ENCODE data around the gene COQ2. TPM values are rescaled to one million over a fixed set of nuclear protein-coding genes. Genes with fewer than 3 reads are reported as not detected.

COQ2 gene
- total RNA-seq, 1 donor from 2014 or later: 8.7 TPM

GRCh38 chr4:83221897-83222441, 62.6 kb downstream of the COQ2 start:
- Histone ChIP-seq H3K9ac (ENCODE audit: low read length) (no peak overlapping the region), H2AFZ (ENCODE audit: low read depth, low read length) (no peak overlapping the region), H3K79me2 (ENCODE audit: insufficient read depth, low read length) (no peaks in the 10 kb centered on the region), H4K20me1 (ENCODE audit: insufficient read depth, low read length) (no peaks in the 10 kb centered on the region), H3K27ac (ENCODE audit: low read depth, low read length) (no peak overlapping the region), H3K4me2 (ENCODE audit: low read length) (no peak overlapping the region), H3K36me3 (ENCODE audit: insufficient read depth, low read length) (no peaks in the 10 kb centered on the region), H3K4me3 (ENCODE audit: insufficient read depth, low read depth, low read length) (no peak overlapping the region), H3K9me3 (ENCODE audit: insufficient read depth, low read depth, low read length) (no peaks in the 10 kb centered on the region), H3K4me1 (ENCODE audit: insufficient read depth, low read length) (no peaks in the 10 kb centered on the region), H3K27me3 (ENCODE audit: insufficient read depth, low read length) (no peaks in the 10 kb centered on the region)
- H3K4me3 Mint-ChIP-seq (ENCODE audit: unreplicated experiment): no peak overlapping the region
- H3K9me3 Mint-ChIP-seq (ENCODE audit: unreplicated experiment): peaks cover 4% of the 10 kb centered on the region
- no peak for FAIRE-seq
- no peaks in the 10 kb centered on the region for H3K36me3 Mint-ChIP-seq (ENCODE audit: low read depth, unreplicated experiment)
- no peak for TF ChIP-seq CTCF (IDR thresholded peaks at IDR 0.05; ENCODE audit: insufficient read depth, low read depth, low read length)
- TF ChIP-seq EZH2 (IDR thresholded peaks at IDR 0.05; ENCODE audit: insufficient read depth, low read length): no peak
- DNase-seq (ENCODE audit: low read depth): no peak
- H3K27me3 Mint-ChIP-seq (ENCODE audit: low read depth, unreplicated experiment): no peaks in the 10 kb centered on the region
- H3K4me1 Mint-ChIP-seq (ENCODE audit: low read depth, unreplicated experiment): peaks cover 5% of the 10 kb centered on the region
- H3K27ac Mint-ChIP-seq (ENCODE audit: unreplicated experiment): no peak overlapping the region

- peak overlapping the region; percentile 36 for H2AFZ ChIP-seq (ENCODE audit: low read depth, low read length)
- FAIRE-seq: no peak
- no peak overlapping the region for H3K9ac ChIP-seq (ENCODE audit: low read length)
- Mint-ChIP-seq H3K4me1 (ENCODE audit: low read depth, unreplicated experiment) (peaks cover 5% of the 10 kb centered on the region), H3K9me3 (ENCODE audit: unreplicated experiment) (peaks cover 4% of the 10 kb centered on the region), H3K27ac (ENCODE audit: unreplicated experiment) (no peak overlapping the region), H3K4me3 (ENCODE audit: unreplicated experiment) (no peak overlapping the region), H3K36me3 (ENCODE audit: low read depth, unreplicated experiment) (no peaks in the 10 kb centered on the region), H3K27me3 (ENCODE audit: low read depth, unreplicated experiment) (no peaks in the 10 kb centered on the region)
- TF ChIP-seq EZH2 (IDR thresholded peaks at IDR 0.05; ENCODE audit: insufficient read depth, low read length): no peak
- no peak for TF ChIP-seq CTCF (IDR thresholded peaks at IDR 0.05; ENCODE audit: insufficient read depth, low read depth, low read length)
- peak; percentile 3 for DNase-seq (ENCODE audit: low read depth)
- no peaks in the 10 kb centered on the region for H3K4me1 ChIP-seq (ENCODE audit: insufficient read depth, low read length)
- no peaks in the 10 kb centered on the region for H3K27me3 ChIP-seq (ENCODE audit: insufficient read depth, low read length)
- no peaks in the 10 kb centered on the region for H4K20me1 ChIP-seq (ENCODE audit: insufficient read depth, low read length)
- H3K79me2 ChIP-seq (ENCODE audit: insufficient read depth, low read length): no peaks in the 10 kb centered on the region
- H3K4me3 ChIP-seq (ENCODE audit: insufficient read depth, low read depth, low read length): no peak overlapping the region
- H3K27ac ChIP-seq (ENCODE audit: low read depth, low read length): no peak overlapping the region
- no peaks in the 10 kb centered on the region for H3K9me3 ChIP-seq (ENCODE audit: insufficient read depth, low read depth, low read length)
- H3K36me3 ChIP-seq (ENCODE audit: insufficient read depth, low read length): no peaks in the 10 kb centered on the region
- H3K4me2 ChIP-seq (ENCODE audit: low read length): peak overlapping the region; percentile 25
Measured at GRCh38 chr4:83219344-83220331, 65.0 kb downstream of the COQ2 start.
